SW480 (cell line): Measurements from ENCODE around the gene DPP6.
A peak's percentile ranks its signal among the peaks of the same experiment; 100 is the strongest.

ENCODE experiments used
- DNase-seq: peaks from one replicate; pipeline ENCODE4 v3.0.0-alpha.2; 2016; ENCODE audit warnings: low spot score

The DPP6 gene

DNA sequence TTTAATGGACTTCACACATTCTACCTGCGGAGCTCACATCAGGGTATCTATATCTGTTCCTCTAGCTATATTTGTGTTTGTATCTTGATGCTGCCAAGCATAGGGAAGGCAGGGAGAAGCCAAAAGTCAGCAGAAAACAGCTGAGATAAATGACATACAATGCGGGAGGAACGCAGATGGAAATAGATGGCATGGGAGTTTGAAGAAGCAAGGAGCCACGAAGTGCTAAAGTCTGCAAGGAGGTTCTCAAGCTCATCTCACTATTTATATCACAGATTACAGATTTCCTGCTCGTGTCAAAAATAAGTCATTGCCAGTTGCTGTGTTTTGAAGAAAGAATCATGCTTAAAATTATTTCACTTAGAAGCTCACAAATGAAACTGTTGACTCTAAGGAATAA is 180.5 kb downstream of the DPP6 start:
- no peak for DNase-seq

DNA sequence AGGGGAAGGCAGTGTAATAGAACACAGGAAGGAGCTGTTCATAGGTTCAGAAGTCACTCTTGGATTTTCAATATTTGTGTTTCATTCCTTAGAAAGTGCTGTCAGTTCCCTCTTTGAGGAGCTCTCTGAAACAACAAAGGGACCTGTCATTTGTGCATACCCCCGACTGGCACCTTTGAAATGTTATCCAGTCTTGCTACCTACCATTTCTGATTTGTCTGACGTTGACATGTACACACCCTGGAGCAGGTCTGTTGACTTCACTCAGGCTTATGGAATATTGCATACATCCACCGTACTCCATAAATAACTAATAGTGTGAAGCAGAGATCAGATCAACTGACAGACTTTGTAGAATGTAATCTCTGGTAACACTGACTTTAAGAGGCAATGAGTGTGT is 189.8 kb downstream of the DPP6 start:
- DNase-seq = no peak

DNA sequence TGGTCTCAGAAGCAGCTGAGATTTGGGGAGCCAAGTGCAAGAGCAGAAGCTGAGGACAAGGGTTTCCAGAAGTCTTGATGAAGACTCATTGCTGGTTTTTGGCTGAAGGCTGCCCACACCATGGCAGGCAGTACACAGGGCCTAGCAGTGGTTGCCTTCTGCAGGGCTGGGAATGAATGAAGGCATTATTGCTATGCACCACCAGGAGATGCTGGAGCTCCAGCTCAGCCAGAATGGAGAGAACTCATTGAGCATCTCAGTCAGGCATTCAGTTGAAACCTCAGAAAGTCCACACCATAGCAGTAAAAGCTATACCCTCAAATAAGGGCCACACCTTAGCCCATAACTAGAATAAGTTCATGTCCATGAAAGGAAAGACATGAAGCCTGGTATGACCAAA is 190.5 kb downstream of the DPP6 start:
- DNase-seq = no peak

DNA sequence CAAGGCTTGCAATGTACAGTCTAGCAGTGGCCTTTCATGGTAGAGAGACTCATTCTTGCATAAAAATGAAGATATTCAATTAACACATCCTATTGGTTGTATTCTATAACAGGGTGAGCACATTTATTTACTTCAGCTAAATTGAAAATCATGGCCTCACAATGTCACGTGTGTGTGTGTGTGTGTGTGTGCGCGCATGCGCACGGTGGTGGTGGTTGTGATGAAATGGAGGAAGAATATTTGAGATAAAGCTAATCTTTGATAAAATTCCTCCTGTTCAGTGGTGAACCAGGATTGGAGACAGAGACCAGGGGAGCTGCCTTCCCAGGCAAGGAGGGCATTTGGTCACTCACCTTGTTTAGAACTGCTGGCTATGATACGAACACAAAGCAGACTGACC is 199.8 kb downstream of the DPP6 start:
- DNase-seq = no peak

DNA sequence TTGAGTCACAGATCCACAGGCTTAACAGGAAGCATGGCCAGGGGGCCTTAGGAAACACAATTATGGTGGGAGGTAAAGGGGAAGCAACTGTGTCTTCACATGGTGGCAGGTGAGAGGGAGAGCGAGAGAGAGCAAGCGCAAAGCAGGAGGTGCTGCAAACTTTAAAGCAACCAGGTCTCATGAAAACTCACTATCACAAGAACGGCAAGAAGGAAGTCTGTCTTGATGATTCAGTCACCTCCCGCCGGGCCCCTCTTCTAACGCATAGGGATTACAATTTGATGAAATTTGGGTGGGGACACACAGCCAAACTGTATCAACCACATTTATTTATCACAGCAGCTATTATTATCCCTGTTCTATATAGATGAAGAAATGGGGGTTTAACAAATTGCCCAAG is 201.6 kb downstream of the DPP6 start:
- no peak for DNase-seq

DNA sequence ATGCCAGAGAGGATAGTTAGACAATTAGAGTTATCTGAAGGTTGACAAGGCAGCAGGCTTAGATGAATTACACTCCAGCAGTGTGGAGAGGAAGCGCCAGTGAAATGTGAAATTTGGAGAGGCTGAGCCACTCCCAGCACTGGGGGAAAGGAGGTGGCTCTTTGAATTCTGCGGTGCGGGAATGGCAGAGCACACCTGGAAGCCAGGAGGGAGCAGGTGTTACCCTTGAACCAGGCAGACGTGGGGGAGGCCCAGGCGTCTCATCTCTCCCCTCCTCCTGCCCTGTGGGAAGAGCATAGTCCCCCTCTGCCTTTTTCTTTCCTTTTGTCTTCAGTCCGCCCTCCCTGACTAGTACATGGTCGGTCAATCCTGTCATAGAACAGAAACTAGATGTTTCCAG is 203.1 kb downstream of the DPP6 start:
- no peak for DNase-seq

DNA sequence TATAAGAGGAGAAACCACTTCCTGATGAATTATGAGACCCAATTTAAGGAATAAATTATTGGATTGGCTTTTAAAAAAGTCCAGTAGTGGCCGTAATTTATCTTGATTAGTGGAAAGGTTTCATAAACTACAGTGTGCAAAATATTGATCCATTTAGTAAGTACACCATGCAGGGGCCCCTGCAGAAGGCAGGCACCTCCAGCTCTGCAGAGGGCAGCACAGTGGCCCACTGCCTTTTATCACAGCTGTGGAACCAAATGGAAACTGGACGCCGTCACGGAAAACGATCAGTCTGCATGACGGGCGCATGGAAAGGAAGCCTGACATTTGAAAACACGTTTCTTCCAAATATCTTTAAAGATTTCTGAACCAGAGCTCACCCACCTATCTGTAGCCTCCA is 204.0 kb downstream of the DPP6 start:
- no peak for DNase-seq

DNA sequence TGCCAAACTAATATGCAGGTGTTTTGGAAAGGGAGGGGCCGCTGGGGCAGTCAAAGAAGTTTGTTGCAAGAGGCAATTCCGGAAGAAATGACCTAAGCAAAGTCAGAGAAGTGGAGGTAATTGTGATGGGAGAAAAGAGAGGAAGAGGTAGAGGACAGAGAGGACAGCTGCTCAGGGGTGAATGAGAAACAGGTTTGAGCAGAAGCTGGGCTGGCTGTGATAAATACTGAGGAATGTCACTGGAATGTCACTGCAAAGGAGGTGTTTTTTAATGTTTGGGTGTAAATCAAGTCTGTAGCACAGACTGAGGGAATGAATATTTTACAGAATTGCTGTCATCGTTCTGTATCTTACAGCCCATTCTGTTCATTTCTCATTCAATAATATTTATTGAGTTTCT is 207.2 kb downstream of the DPP6 start:
- no peak for DNase-seq

DNA sequence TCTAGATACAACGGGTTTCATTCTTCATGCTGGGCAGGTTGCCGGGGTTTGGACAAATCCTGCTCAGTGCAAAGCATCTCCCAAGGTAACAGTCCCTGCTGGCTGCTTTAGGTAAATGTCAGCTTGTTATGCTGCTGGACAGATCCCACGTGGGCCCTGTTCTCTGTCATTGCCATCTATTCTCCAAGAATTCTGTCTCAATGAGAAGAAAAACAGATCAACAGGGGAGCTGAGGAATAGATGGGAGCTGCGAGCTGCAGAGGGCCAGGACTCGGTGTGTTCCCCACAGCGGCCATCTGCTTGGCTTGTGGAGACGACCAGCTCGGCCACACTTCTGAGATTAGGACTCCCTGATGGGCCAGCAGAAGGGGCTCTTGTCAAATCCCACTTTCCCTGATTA is 235.2 kb downstream of the DPP6 start:
- DNase-seq = peak; percentile 7

DNA sequence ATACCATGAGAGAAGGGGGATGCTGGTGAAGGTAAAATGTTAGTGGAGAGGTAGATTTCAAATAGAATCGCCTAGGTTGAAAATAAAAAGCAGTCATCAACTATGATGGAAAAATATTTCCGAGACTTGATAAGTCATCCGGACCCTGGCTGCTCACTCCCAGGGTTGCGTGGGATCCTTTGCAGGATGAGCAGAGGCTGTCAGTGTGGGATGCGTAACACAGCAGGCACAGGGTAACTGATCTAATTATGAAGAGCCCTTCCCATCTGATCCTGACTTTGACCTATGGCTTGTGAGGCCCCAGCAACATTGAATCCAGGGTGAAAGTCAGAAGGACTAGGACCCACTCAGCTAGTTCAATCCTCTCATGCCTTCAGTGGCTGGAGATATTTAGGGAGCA is 236.9 kb downstream of the DPP6 start:
- no peak for DNase-seq

DNA sequence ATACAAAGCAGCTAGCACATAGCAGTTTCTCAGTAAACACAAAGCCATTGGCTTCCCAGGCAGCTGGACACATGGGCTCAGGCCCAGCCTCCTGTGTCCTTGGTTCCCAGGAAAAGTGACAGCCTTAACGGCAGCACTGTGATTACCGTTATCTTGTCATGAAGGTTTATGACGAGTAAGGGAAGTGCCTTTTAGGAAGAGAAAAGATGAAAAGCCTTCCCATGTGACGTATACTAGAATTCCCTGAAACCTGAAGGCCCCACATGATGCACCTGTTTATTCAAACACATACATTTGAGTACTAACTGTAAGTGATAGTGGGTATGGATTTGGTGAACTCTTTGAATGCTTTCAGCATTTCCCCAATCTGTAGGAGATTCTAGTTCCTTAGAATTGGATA is 244.2 kb downstream of the DPP6 start:
- no peak for DNase-seq

DNA sequence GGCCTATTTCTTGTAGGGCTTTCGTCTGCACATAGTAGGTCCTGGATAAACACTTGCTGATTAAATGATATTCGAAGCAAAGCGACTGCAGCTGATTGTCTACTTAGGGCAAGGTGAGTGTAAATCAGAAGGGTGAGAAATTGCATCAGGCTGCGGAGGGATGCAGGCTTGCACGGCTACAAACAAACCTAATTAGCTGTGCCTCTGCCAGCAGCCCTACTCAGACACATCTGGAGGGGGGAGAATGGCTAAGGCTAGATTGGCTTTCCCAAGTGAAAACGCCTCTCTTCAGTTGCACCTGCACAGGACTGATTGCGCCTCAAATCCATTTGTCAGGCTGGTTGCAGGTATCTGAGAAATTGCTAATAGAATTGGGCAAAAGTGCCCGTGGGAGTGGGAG is 247.5 kb downstream of the DPP6 start:
- DNase-seq = no peak

DNA sequence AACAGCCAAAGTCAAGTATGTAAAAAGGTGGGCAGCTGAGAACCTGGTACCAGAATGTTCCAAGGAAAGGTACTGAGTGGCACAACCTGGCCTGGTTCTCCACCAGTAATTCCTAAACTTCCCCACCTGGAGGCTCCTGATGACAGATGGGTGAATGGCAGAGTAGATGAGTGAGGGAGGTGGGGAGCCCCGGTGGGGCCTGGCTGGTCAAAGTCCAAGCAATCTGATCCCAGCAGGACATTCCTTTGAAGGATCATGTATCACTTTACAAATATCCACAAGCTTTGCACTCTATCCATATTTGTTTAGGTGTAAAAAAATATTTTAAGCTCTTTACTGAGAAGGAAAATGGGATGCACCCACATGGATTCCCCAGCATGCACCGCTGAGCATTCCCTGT is 250.2 kb downstream of the DPP6 start:
- peak; percentile 43 for DNase-seq

DNA sequence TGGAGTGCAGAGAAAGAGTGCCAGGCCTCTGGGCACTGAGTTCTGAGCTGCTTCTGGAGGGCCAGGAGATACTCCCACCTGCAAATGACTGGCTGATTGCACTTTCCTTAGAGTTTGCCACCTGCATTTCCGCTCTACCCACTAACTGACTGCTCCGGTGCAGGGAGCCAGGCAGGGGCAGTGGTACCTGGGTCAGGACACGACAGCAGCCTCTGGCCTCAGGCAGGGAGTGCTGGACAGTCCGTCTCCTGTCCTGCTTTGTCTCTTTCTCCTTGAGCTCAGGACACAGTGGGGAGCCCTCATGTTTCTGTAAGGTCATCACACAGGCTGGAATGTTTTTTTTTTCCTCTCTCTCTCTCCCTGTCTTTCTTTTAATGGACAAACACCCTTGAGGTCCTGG is 252.0 kb downstream of the DPP6 start:
- no peak for DNase-seq

DNA sequence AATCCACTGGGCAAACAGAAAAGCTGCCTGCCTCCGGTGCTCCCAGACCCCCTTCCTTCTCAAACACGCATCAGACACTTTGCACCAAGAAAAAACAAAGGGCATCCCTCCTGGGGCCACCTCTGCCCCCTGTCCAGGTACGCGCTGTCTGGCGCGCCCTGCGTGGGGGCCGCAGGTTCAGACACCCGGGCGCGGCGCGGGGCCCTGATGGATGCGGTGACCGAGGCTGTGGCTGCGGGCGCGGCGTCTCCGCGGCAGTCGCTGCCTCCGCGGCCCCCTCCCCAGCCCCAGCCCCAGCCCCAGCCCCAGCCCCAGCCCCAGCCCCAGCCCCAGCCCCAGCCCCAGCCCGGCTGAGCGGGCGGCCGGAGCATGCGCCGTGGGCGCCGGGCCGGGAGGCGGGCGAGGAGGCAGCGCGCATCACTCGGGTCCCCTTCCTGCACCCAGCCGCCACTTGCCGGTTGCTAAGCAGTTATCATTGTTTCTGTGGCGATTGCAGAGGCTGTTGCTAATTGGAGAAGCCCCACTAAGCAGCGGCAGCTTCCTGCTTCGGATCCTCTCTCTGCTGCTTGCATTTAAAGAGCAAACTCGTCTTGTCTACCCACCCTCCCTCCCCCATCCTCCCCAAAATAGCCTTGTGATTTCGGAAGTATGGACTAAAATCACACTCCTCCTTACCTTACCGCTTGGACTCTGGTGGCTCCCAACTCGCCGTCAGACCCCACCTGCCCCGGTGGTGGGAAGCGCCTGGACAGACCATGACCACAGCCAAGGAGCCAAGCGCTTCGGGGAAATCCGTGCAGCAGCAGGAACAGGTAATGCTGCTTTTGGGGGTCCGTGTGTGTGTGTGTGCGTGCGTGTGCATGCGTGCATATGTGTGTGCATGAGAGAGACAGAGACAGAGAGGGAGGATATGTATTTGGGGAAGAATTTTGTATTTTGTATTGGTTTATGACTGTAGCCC is 252.8 kb downstream of the DPP6 start:
- no peak for DNase-seq

DNA sequence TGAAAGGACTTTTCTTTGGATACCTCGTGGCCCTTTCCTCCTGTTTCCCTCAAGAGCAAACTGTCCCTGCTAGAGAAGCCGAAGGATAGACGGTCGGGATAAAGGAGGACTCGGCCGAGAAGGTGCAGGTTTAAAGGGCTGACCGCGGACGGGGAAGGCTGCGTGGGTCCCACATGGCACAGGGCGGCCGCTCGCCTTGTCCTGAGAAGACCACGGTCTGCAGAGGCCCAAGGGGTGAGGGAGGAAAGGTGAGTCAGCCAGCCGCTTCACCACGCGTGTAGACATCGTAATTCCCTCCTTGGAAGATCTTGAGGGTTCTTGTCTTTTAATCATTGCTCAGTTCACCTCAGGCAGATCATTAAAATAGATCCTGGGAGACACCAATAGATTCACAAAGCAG is 253.8 kb downstream of the DPP6 start:
- no peak for DNase-seq

DNA sequence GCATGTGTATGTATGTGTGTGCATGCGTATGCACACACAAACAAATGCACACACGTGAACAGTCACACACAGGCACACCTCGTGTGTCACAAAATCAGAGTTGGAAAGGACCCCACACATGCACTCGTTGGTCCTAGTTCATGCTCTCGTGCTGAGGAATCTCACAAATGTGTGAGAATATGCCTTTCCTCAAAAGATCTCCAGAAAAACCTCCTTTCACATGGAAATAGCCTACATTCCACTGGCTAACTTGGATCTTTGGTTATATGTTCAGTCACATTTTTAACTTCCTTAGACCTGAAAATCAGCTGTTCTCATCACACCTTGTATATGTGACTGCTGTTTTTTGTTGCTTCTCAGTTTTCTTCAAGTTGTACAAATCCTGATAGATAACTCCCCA is 256.7 kb downstream of the DPP6 start:
- no peak for DNase-seq

DNA sequence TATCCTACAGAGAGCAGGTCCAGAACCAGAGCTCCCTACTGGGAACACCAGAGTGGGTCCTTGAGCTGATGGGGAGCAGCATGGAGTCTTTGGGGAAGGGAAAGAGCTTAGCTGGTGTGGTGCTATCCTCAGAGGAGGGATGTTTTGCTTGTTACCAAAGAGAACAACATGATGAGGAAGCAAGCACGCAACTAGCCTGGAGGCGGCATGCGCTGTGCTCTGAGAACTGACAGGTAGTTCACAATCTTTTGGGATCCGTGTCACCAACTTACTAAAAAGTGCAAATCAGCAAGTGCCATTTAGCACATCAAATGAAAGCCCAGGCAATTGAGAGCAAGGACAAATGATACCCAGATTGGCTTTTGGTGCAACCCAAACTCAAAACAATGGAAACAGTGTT is 257.9 kb downstream of the DPP6 start:
- DNase-seq = no peak

DNA sequence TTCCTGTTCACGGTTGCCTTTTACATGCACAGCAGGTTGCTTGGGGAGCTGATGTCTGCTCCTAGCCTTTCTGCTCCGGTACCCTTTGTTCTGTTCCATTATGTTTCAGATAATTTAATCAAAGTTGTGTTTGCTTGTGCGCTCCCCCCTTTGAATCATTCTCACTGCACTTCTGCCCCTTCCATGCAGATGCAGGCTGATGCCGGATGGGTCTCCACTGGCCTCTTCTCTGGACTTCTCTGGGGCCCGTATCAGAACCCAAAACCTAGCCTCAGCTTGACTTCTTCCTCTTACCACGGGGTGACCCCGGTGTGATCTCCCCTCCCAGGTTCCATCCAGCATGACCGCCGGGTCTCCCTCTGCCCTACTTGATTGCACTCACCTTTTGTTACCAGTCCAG is 272.0 kb downstream of the DPP6 start:
- DNase-seq = no peak

DNA sequence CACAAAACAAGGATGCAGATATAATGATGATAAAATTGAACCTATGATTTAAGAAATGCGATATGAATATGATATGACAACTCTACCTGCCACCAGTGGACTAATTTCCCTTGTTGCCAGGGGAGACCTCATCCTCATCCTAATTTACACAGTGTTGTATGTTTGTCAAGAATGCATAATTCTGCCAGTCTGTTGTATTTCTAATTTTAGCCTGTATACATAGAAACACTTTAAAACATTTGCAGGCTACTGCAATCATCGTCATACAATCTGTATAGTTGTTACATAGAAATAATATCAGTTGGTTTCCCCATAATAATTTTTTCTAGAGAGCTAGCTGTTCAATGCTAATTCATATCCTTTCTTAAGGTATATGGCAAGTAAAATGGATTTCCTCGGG is 274.2 kb downstream of the DPP6 start:
- DNase-seq = no peak

DNA sequence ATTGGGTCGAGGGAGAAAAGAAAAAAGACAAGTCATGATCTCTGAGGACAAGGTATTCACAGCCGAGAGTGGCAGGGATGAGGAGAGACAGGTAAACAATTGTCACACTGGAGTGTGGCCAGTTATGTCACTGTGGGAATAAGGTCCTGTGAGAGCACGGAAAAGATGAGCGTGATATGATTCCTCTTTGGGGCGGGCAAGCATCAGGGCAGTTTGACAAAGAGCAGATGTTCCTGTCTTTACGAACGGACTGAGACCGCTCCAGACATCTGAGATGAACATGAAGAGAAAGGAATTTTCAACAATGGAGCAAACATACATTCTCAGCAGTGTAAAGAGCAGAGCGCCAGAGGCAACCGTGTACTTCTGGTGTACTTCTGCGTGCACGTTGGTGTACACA is 278.1 kb downstream of the DPP6 start:
- DNase-seq = no peak

DNA sequence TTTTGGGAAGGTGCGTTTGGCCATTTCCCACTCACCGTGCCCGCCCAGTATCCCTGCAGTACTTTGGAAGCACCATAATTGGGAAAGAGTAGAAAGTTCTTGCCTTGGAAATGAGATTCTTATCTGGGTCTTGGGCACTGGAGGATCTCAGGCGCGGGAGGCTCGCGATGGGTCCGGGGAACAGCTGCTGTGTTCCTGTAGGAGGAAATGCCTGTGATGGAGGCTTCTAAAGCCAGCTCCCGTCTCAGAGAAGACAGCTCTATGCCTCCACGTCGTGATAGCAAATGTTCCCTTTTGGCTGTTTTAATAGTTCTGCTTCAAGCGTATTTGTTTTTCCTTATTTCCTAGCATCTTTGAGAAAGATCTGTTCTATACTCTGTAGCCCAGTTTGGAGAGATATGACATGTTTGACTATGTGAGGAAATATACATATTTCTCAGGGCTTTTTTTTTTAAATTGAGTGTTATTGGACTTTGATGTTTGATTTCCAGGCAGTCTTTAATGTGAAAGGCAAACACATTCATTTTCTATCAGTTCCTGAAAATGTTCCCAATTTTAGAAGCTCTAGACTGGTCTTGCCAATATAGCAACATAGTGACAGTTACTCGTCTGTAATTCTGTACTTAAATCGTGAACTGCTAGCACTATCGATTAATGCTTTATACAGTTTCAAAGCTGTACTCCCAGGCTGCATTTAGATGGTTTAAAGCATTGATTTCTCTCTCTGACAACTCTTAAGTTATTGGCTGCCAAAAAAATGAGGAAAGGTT is 280.8 kb downstream of the DPP6 start:
- DNase-seq = no peak

DNA sequence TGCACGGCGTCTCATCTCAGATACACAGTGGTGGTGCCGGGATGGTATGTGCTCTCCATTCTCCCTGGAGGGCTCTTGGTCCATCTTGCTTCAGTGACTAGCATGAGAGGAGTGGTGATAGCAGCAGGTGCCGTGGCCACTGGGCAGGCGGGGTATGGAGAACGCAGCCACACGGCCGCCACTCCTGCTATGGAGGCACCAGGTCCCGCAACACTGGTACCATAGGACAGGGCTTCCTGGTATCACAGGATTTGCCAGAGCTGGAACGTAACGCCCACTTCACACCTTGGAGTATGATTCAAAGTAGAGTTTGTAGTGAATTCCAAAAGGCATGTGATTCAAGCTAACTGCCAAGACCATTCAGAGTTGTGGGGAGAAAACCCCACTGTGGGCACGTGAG is 284.1 kb downstream of the DPP6 start:
- no peak for DNase-seq
